Measurements from ENCODE around the gene PYM1. TPM values are rescaled to one million over a fixed set of nuclear protein-coding genes. Genes with fewer than 3 reads are reported as not detected.

Gene PYM1
- total RNA-seq, 2 donors from 2014 or later, result 23.4 to 35.6 TPM

- H3K36me3 Mint-ChIP-seq (ENCODE audit: low read depth), result no peaks in the 10 kb centered on the region
- no peak overlapping the region for H3K4me3 Mint-ChIP-seq
- H3K27me3 Mint-ChIP-seq, result no peaks in the 10 kb centered on the region
- no peak for ATAC-seq (replicated peaks)
- H3K9me3 Mint-ChIP-seq, result peaks cover 3% of the 10 kb centered on the region
- H3K4me1 Mint-ChIP-seq, result no peaks in the 10 kb centered on the region
- H3K27ac Mint-ChIP-seq, result no peak overlapping the region
These were observed 66.3 kb downstream of the PYM1 start for GRCh38 chr12:55861396-55861795.

- Mint-ChIP-seq H3K4me3 (no peak overlapping the region), H3K27me3 (peaks cover 14% of the 10 kb centered on the region), H3K4me1 (peaks cover 2% of the 10 kb centered on the region), H3K36me3 (ENCODE audit: low read depth) (no peaks in the 10 kb centered on the region), H3K27ac (no peak overlapping the region), H3K9me3 (no peaks in the 10 kb centered on the region)
- ATAC-seq (replicated peaks), result no peak
These were observed 75.0 kb downstream of the PYM1 start for GRCh38 chr12:55852740-55853139.

Other genes with a start within 250 kb of the PYM1 start
- gene ITGA7, start 220.0 kb downstream of the PYM1 start, total RNA-seq, result 1 to 10 TPM; 3.2 to 8.7 TPM
- gene BLOC1S1, start 211.8 kb downstream of the PYM1 start, total RNA-seq, result 100 to 1,000 TPM; 104 to 118 TPM
- 10 to 100 TPM; 13.0 to 13.5 TPM for gene RDH5, start 207.5 kb downstream of the PYM1 start, total RNA-seq
- gene CD63, start 198.9 kb downstream of the PYM1 start, total RNA-seq, result 100 to 1,000 TPM; 211 to 237 TPM
- gene GDF11, start 184.8 kb downstream of the PYM1 start, total RNA-seq, result 10 to 100 TPM in 1 of 2 donors, 1 to 10 TPM in 1; 7.4 to 14.1 TPM
- gene SARNP, start 110.2 kb downstream of the PYM1 start, total RNA-seq, result 100 to 1,000 TPM in 1 of 2 donors, 10 to 100 TPM in 1; 63.6 to 103 TPM
- 10 to 100 TPM; 26.5 to 40.2 TPM for gene ORMDL2, start 109.9 kb downstream of the PYM1 start, total RNA-seq
- 10 to 100 TPM; 30.7 to 33.0 TPM for gene DNAJC14, start 98.3 kb downstream of the PYM1 start, total RNA-seq
- not detected for gene MMP19, start 85.0 kb downstream of the PYM1 start, total RNA-seq
- gene DGKA, start 3.3 kb upstream of the PYM1 start, total RNA-seq, result 100 to 1,000 TPM; 282 to 502 TPM
- 1 to 10 TPM in 1 of 2 donors, under 1 TPM in 1; 0.30 to 2.5 TPM for gene PMEL, start 38.1 kb upstream of the PYM1 start, total RNA-seq
- gene CDK2, start 38.9 kb upstream of the PYM1 start, total RNA-seq, result 100 to 1,000 TPM; 101 to 104 TPM
- gene RAB5B, start 46.2 kb upstream of the PYM1 start, total RNA-seq, result 10 to 100 TPM; 34.2 to 50.8 TPM
- gene SUOX, start 69.4 kb upstream of the PYM1 start, total RNA-seq, result 1 to 10 TPM; 3.4 to 3.5 TPM
- 10 to 100 TPM; 19.1 to 20.3 TPM for gene IKZF4, start 93.1 kb upstream of the PYM1 start, total RNA-seq
- 10 to 100 TPM; 32.5 to 36.1 TPM for gene RPS26, start 114.0 kb upstream of the PYM1 start, total RNA-seq
- under 1 TPM; 0.56 to 0.64 TPM for gene ERBB3, start 152.3 kb upstream of the PYM1 start, total RNA-seq
- 100 to 1,000 TPM; 213 to 427 TPM for gene PA2G4, start 176.7 kb upstream of the PYM1 start, total RNA-seq
- 1,000 to 10,000 TPM; 4,564 to 4,582 TPM for gene RPL41, start 188.7 kb upstream of the PYM1 start, total RNA-seq
- 1 to 10 TPM; 7.8 to 8.0 TPM for gene ZC3H10, start 190.4 kb upstream of the PYM1 start, total RNA-seq
- 100 to 1,000 TPM; 234 to 236 TPM for gene ESYT1, start 200.4 kb upstream of the PYM1 start, total RNA-seq
- 100 to 1,000 TPM in 1 of 2 donors, 10 to 100 TPM in 1; 96.9 to 114 TPM for gene MYL6B, start 224.7 kb upstream of the PYM1 start, total RNA-seq
- 1,000 to 10,000 TPM in 1 of 2 donors, 100 to 1,000 TPM in 1; 974 to 1,528 TPM for gene MYL6, start 230.5 kb upstream of the PYM1 start, total RNA-seq